NOMO-1 treated with DMSO at 0.1 percent for 48 hours (cell line): Measurements from ENCODE around the gene CAPS.

Source experiments
- DNase-seq: peaks from one replicate; lab custom pipeline; 2025; ENCODE audit not compliant: unreplicated experiment; lab: John Stamatoyannopoulos, UW

The CAPS gene

GRCh38 chr19:5933391-5934068 is 19.5 kb downstream of the CAPS start:
- no peak for DNase-seq

GRCh38 chr19:5934069-5934401 is 20.0 kb downstream of the CAPS start:
- DNase-seq: no peak

- DNase-seq: no peak
Measured at GRCh38 chr19:5934774-5935472, 20.9 kb downstream of the CAPS start.

- DNase-seq: no peak
Measured at GRCh38 chr19:5935473-5936291, 21.6 kb downstream of the CAPS start.

- no peak for DNase-seq
Measured at GRCh38 chr19:5936292-5936592, 22.2 kb downstream of the CAPS start.

GRCh38 chr19:5937550-5937949 is 23.5 kb downstream of the CAPS start:
- DNase-seq: no peak

- DNase-seq: no peak
Measured at GRCh38 chr19:5940260-5941208, 26.5 kb downstream of the CAPS start.

GRCh38 chr19:5941673-5942072 is 27.6 kb downstream of the CAPS start:
- no peak for DNase-seq

- DNase-seq: no peak
Measured at GRCh38 chr19:5943045-5943444, 29.0 kb downstream of the CAPS start.

- DNase-seq: no peak
Measured at GRCh38 chr19:5943623-5944022, 29.6 kb downstream of the CAPS start.

GRCh38 chr19:5947435-5947834 is 33.4 kb downstream of the CAPS start:
- DNase-seq: no peak

GRCh38 chr19:5948752-5949564 is 34.9 kb downstream of the CAPS start:
- no peak for DNase-seq

- no peak for DNase-seq
Measured at GRCh38 chr19:5949792-5950305, 35.8 kb downstream of the CAPS start.

GRCh38 chr19:5950741-5951140 is 36.7 kb downstream of the CAPS start:
- no peak for DNase-seq

GRCh38 chr19:5951338-5951861 is 37.3 kb downstream of the CAPS start:
- DNase-seq: peak; percentile 31

GRCh38 chr19:5952193-5953029 is 38.4 kb downstream of the CAPS start:
- no peak for DNase-seq

- DNase-seq: no peak
Measured at GRCh38 chr19:5953030-5953589, 39.1 kb downstream of the CAPS start.

GRCh38 chr19:5953680-5954213 is 39.7 kb downstream of the CAPS start:
- no peak for DNase-seq
